Activated CD4-positive, alpha-beta T cell treated with anti-CD3 and anti-CD28 coated beads, Interleukin-2, amount 50 U/mL, for 4 hours (primary cell): ENCODE results near the gene EDARADD.

Source experiments
- DNase-seq, 2 experiments: peaks; one replicate each; pipeline ENCODE4 v3.0.0-alpha.2; 2020

Gene EDARADD

DNA sequence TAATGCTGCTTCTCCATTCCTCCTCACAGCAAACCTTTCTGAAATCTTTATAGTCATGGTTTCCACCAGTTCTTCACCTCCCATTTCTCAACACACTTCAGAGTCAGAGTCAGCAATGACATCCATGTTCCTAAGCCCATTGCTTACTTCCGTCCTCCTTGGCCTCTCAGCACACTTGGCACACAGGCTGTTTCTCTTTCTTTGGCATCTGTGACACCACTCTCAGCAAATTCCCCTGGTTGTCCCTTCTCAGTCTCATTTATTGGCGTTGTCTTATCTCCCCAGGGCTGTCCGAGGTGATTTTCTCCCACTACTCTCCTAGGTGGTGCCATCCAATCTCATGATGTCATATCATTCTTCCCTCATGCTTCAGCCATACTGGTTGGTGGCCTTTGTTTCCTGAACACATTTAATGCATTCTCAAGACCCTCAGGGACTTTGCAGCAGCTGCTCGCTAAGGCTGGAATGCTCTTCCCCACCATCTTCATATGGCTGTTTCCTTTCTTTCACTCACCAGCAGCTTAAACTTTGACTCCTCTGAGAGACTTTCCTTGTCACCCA lies 126.4 kb downstream of the EDARADD start:
- no peak for DNase-seq

DNA sequence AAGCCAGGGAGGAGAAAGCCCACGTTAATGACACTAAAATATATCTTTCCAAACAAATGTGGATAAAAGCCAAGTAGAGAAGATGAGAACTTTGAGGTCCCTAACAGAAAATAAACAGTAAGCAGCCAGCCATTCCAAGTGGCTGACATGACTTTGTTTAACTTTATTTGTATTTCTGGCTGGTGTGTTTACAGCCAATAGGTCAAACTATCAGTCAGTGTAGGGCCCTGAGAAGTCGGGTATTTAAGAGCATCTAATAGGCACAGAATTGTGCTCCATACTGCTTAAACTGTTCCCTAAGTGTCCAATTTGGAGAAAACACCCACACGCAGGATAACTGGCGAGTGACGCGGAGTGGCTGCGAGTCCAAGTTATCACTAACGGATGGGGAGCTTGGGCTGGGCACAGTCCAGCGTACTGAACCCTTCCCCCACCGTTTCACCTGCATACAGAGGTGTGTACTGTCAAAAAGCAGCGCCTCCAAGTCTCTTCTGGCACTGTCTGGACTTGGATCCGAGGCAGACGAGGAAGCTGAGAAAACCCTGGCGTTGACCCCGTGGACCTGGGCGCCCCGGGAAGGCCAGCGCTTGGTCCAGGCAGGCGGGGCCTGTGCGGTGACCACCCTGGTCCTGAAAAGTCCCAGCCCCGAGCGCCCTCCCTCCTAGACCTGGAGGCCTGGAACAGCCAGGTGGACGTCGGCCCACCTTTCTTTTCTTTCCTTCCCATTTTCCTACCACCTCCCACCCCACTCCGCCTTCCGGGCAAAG lies 129.0 kb downstream of the EDARADD start:
- no peak for DNase-seq

DNA sequence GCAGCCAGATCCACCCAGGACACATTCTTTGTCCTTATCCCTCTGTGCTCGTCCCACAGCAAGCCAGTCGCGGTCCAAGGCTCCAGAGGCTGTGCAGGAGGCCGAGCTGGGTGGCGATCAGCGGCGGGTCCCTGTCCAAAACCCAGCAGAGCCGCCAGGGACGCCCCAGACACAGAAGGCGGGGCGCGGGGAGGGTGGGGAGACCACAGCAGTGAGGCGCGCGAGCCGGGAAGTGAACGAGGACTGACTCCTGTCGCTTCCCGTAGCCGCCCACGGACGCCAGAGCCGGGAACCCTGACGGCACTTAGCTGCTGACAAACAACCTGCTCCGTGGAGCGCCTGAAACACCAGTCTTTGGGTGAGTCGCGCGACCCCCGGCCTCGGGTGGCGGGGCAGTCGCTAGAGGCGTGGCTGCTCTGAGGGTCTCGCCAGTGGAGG lies 129.6 kb downstream of the EDARADD start, which contains the start of gene LGALS8:
Gene LGALS8 (plus strand): TSS at position 279 of the 438 bp plus-strand sequence. CDS start 2,089 bp downstream, outside the sequence.
- DNase-seq: peak; percentile 88 to 89

DNA sequence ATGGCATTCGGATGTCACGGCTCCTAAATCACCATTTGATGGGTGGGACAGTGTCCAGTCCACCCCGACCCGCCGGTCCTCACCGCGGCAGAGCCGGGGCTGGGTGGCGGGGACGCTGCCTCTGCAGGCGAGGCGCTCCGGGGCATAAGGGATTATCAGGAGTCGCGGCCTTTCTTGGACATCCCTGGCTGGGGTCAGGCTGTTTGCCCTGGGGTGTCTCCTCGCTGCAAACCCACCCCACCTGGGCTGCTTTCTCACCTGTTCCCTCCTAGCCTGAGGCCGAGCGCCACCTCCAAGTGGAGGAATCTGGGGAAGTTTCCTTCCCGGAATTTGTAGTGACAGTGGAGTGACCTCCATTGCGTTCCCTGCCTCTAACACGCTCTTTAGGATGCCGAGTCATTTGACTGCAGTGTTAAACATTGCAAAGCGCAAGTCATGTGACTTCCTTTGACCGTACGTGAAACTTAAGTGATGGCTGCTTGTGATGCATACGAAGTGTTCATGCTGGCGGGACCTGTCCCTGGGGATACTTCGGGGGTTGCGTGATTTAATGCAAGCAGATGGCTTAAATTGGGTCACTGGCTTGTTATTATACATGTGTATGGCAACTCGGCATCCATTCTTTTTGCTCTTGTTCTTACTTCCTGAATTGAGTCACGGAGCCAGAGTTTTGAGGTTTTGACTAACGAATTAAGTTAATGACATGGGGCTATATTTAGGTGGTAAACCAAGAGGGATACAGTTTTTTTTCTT lies 130.2 kb downstream of the EDARADD start:
- DNase-seq: peak; percentile 24 to 30

DNA sequence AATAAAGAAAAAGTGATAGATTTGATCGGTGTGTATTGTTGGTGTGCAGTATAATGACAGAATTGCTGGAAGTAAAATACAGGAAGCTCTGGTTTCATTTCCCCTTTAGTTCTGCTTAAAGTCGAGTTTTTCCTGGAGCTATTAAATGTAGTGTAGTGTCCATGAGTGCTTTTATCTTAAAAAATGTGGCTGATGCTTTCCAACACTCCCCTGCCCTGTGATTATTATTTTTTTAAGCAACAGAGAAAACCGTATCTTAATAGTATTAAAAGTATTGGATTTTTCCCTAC lies 130.8 kb downstream of the EDARADD start:
- DNase-seq: no peak

DNA sequence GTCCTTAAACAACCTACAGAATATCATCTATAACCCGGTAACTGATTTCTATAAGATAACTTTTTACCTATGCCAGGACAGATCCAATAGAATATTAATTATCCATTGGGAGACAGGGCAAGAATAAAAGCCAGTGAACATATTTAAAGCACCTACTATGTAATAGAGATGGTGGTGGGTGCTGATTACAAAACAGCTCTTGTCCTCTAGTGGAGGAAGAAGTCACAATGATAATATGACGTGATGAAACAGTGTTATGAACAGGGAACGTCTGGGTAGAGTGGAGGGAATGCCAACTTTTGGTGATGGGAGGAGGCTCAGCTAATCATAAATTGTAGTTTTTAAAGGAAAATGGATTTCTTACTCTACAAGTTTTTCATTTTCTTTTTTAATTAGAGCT lies 132.0 kb downstream of the EDARADD start:
- no peak for DNase-seq

DNA sequence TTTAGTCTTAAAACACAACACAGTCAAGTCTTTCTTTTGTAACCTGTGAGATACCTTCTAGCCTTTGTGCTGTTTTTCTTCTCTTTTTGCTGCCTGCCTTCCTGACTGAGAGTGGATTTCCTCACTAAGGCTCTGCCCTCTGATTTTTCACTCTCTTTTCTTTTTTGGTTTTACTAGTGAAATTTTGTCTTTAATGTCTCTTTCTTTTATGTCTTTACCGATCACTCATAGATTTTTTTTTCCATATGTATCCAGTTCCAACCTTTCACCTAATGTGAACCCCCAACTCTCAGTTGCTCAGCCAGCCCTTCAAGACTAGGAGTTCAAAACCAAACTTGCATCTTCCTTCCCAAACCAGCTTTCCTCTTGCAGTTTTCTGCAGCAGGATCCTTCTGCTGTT lies 136.2 kb downstream of the EDARADD start:
- DNase-seq: no peak

DNA sequence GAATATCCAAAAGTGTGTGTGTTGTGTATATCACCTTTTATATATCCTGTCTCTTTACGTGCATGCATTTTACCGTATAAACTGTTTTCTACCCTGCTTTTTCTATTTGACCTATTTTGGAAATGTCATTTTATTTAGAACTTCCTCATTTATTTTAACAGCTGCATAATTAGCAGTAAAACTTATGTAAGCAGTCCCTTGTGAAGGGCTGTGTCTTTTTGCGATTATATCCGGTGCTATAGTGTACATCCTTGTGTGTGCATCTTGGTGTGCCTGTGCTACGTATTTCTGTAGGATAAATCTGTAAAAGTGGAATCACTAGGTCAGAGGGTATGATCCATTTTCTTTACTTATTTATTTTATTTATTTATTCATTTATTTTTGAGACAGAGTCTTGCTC lies 136.9 kb downstream of the EDARADD start:
- no peak for DNase-seq

DNA sequence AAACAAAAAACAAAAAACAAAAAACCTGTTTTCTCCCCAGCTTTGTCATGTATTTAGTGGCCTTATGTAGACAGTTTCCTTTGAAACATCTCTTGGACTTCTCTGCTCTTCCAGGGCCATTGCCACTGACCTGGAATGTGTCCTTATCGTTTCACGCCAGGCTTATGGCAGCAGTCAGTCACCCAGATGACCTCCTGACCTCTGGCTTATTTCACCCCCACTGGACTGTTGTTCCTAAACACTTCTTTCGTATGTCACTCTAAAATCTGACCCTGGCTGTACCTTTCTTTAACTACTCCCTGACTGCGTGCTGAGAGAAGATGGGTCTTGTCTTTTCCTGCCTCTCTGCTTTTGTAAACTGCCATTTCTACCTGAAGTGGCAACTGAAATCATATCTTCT lies 138.8 kb downstream of the EDARADD start:
- no peak for DNase-seq

DNA sequence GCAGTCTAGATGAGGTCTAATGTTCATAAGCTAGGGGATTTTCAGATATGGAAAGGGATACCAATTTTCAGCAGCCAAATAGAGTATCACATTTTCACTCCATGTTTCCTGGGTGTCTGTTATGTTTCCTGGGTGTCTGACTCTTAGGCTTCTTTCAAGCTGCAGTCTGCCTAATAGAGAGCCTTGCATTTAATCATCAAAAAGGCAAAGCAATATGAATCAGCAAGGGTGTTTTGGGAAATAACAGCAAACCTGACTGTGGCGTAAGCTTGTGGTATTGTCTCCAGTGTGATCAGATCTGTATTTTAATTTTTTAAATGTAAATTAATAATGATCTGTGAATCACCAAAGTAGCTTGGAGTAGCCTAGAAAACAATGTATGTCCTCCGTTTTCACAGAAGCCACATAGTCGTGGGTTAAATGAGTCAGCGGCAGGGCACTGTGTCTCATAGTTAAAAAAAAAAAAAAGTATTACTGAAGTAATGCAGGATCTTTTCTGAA lies 140.1 kb downstream of the EDARADD start:
- peak; percentile 45 to 49 for DNase-seq
